Measurements from ENCODE around the gene EPB41L4A.
"Not testable (repeated sequence)": the region's sequence is repeated elsewhere in the genome, so short reads cannot be mapped to it uniquely, and the experiment has no call there.

EPB41L4A gene, protein sequence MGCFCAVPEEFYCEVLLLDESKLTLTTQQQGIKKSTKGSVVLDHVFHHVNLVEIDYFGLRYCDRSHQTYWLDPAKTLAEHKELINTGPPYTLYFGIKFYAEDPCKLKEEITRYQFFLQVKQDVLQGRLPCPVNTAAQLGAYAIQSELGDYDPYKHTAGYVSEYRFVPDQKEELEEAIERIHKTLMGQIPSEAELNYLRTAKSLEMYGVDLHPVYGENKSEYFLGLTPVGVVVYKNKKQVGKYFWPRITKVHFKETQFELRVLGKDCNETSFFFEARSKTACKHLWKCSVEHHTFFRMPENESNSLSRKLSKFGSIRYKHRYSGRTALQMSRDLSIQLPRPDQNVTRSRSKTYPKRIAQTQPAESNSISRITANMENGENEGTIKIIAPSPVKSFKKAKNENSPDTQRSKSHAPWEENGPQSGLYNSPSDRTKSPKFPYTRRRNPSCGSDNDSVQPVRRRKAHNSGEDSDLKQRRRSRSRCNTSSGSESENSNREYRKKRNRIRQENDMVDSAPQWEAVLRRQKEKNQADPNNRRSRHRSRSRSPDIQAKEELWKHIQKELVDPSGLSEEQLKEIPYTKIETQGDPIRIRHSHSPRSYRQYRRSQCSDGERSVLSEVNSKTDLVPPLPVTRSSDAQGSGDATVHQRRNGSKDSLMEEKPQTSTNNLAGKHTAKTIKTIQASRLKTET

DNA sequence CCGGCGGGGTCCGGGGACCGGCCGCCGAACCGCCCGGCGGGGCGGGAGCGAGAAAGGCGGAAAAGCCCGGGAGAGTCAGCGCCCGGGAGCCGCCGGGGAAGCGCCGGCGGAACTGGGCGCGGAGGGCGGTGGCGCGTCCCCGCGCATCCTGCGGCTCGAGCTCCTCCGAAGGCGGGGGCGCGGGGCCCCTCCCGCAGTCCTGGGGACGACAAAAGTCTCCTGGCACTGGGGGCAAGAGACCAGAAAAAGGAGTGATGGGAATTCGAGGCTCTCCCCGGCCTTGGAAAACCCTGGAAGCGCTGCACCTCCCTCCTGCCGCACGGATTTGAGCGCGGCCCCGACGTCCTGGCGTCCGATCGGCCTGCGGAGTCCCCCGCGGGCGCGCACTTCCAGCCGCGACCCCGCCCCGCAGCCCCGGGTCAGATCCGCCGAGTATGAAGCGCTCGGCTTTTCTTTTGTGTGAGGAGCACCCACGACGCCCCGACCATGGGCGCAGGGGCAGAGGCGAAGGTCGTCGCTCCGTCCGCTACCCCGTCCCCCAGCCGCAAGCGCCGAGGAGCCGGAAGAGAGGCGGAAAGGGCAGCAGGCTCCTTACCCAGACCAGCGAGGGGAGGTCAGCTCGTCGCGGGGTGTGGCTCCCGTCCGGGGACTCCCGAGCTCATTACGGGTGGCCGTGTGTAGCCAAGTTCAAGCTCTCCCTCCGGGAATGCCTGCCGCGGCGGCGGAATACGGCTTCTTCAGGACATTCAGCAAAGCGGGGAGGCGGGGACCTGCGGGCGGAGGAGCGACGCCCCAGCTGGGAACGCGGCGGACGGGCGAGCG is at the start of gene EPB41L4A:
Gene EPB41L4A, minus strand, starts transcription at position 114 of the 822 bp plus-strand sequence. CDS start 238 bp downstream, outside the sequence.
- DNase-seq (ENCODE audit: low read depth in 2 of 2): no peak

DNA sequence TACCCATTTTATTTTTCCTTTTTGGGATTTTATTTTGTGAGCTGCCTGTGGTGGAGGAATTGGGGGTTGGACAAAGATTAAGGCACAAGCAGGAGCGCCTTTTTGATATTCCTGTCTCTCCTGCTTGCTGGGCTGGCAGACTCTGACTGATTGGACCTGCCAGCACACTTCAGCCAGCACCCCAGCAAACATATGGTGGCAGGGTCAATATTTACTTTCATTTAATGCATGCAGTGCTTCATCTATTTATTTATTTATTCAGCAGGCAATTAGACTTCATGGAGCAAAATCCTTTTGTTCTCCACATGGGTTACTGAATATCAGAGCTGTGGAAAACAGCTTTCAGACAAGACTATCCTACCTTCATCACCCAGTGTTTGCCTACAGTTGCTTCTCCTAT is 48.4 kb upstream of the EPB41L4A start:
- DNase-seq (ENCODE audit: low read depth in 2 of 2): no peak

- not testable (repeated sequence) for DNase-seq (ENCODE audit: low read depth in 2 of 2)
Observed at GRCh38 chr5:112466261-112466660, 47.2 kb upstream of the EPB41L4A start.

DNA sequence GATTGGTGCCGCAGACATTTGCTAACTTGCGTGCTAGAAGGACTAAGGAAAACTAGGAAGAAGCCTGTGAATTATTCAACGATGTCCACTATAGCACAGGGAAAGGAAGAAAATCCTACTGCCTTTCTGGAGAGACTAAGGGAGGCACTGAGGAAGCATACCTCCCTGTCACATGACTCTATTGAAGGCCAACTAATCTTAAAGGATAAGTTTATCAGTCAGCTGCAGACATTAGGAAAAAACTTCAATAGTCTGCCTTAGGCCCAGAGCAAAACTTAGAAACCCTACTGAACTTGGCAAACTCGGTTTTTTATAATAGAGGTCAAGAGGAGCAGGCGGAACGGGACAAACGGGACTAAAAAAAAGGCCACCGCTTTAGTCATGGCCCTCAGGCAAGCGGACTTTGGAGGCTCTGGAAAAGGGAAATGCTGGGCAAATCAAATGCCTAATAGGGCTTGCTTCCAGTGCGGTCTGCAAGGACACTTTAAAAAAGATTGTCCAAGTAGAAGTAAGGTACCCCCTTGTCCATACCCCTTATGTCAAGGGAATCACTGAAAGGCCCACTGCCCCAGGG is 28.2 kb upstream of the EPB41L4A start:
- not testable (repeated sequence) for DNase-seq (ENCODE audit: low read depth in 2 of 2)

GRCh38 chr5:112445626-112446350 is 26.7 kb upstream of the EPB41L4A start:
- DNase-seq (ENCODE audit: low read depth in 2 of 2): no peak

- not testable (repeated sequence) for DNase-seq (ENCODE audit: low read depth in 2 of 2)
Observed at GRCh38 chr5:112443932-112444331, 24.9 kb upstream of the EPB41L4A start.

DNA sequence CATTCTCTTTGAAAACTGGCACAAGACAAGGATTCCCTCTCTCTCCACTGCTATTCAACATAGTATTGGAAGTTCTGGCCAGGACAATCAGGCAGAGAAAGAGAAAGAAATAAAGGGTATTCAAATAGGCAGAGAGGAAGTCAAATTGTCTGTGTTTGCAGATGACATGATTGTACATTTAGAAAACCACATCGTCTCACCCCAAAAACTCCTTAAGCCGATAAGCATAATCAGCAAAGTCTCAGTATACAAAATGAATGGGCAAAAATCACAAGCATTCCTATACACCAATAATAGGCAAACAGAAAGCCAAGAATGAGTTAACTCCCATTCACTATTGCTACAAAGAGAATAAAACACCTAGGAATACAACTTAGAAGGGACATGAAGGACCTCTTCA is 21.0 kb upstream of the EPB41L4A start:
- DNase-seq (ENCODE audit: low read depth in 2 of 2): no peak

DNA sequence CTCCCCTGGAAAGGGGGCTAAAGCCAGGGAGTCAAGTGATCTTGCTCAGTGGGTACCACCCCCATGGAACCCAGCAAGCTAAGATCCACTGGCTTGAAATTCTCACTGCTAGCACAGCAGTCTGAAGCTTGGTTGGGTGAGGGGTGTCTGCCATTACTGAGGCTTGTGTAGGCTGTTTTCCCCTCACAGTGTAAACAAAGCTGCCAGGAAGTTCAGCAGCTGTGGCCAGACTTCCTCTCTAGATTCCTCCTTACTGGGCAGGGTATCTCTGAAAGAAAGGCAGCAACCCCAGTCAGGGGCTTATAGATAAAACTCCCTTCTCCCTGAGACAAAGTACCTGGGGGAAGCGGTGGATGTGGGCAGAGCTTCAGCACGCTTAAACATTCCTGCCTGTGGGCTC is 17.1 kb upstream of the EPB41L4A start:
- no peak for DNase-seq (ENCODE audit: low read depth in 2 of 2)

- no peak for DNase-seq (ENCODE audit: low read depth in 2 of 2)
Observed at GRCh38 chr5:112434641-112435040, 15.6 kb upstream of the EPB41L4A start.

GRCh38 chr5:112426202-112426601 is 7.1 kb upstream of the EPB41L4A start:
- DNase-seq (ENCODE audit: low read depth in 2 of 2): not testable (repeated sequence)

DNA sequence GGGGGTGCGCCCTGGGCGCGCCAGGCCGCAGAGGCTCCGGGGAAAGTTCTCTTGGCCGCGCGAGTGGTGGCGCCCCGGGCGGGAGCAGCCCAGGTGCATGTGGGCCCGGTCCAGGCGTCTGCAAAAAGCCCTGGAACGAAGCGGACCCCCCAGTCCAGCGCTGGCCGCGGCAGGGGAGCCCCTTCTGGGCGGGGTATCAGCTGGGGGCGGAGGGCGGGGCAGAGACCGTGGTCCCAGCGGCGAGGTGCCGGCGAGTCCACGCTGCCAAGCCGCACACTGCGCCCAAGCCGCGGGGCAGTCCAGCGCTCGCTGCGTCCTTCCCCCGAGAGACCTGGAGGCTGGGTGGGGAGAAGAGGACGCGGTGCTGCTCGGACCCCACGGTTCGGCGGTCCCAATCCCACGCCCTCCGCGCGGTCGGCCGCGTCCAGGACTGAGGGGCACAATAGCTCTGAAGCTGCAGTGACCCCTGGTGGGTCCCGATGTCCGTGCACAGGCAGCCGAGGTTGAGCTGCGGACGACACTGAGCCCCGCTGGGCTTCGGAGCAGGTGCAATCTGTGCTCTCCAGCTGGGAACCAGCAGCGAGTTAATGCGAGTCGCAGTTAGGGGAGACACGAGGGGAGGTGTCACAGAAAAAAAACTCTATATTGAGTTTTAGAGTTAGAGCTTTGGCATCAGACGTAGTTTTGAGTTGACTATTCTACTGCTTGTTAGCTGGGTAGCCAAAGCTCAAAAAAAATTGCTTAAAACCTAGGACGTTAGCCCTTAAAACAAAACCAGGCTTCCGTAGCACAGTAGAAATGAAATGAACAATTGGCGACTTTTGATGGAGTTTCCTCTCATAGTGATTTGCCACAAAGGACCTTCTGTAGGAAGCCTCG is 1.1 kb upstream of the EPB41L4A start:
- DNase-seq (ENCODE audit: low read depth in 2 of 2): no peak

DNA sequence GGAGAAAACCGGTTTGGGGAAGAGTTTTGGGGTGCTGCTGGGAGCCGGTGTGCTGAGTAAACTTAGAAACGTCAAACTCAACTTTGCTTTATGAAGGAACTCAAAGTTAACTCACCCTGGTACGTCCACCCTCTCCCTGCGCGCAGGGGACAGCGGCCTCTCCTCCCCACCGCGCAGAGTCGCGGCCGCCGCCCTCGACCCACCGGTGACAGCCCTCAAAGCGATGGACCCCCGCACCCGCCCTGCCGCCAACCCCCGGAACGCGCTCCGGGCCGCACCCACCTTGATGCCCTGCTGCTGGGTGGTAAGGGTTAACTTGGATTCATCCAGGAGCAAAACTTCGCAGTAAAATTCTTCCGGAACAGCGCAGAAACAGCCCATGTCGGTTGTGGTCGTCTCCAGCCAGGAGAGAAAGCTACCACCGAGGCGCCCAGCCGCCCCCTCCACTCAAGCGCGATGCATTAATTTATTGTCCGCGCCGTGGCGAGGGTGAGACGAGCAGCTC is 366 bp downstream of the EPB41L4A start:
- no peak for DNase-seq (ENCODE audit: low read depth in 2 of 2)

DNA sequence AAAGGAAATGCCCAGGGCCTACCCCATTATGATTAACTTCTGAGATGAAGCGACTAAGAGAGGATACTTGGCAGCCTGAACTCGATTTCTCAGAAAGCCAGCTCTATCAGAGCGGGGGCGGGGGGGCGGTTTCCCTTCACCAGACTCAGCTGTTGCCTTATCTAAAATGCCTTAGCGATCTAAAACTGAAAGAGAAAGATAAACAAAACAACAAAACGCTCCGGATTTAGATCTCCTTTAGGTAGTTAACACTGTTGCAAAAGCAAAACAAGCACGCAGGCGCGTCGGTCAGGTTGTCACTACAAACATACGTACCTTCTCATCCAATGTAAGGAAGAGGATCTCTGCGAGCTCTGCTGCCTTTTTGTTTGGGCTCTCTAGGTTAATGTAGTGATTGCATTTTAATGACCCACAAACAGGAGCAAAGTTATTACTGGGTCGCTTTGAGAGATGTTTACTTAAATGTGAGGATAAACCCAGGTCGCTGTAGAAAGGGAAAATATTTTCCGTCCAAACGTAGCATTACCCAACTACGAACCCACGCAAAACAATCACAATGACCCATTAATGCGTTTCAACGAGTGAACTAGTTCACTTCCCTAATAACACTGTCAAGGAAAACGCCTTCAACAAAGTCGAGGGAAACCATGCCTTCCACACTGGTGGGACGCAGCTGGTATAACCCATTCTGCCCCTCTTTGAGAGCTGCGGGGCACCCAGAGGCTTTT is 982 bp downstream of the EPB41L4A start:
- no peak for DNase-seq (ENCODE audit: low read depth in 2 of 2)

- DNase-seq (ENCODE audit: low read depth in 2 of 2): no peak
Observed at GRCh38 chr5:112415552-112415951, 3.5 kb downstream of the EPB41L4A start.

DNA sequence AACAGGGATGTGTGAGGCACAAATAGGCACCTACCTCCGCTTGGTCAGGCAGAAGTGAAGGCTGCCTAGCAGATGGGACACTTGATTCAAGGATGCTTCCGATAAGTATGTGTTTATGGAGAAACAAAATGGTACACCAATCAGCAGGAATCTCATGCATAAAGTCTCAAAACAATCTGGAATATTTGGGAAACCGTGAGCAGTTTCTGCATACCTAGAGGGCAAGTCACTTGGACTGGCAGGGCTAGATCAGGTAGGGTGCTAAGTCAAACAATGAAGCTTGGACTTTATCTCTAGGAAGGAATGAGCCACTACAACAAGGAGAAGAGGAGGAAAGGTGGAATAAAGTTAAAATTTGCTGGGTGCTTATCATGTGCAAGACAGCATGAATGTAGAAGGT is 5.5 kb downstream of the EPB41L4A start:
- no peak for DNase-seq (ENCODE audit: low read depth in 2 of 2)

DNA sequence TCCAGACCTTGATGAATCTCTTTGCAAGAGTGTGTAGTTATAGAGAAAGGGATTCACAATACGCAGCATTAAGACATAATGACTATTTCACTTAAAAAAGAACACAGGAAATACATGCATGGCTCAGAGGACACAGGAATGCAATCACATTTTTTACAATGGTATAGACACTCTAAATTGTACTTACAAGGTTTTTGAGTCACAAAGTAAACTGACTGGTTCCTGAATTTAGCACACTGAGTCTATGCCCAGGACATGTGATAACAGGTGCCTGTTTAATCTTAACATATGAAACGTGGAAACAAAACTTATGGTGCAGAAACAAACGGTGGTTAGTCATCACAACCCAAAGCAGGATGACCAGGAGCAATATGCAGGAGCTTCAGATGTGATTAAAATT is 6.7 kb downstream of the EPB41L4A start:
- no peak for DNase-seq (ENCODE audit: low read depth in 2 of 2)

DNA sequence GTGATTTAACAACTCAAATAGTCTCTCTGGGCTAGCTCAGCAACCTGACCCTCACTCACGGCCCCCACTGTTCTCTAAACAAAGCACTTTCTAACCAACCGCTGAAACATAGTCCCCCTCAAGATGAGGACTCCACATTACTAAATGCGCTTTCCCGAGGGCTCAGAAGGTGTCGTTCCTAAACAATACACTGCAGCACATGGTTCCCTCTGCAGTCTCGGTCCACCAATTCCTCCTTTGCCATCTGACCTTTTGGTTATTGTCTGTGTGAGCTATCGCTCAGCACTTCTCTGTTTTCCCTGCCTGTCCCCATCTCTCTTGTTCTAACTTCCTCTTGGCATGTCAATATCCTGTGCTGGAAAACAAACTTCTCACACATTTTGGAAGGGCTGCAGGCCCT is 7.2 kb downstream of the EPB41L4A start:
- no peak for DNase-seq (ENCODE audit: low read depth in 2 of 2)

DNA sequence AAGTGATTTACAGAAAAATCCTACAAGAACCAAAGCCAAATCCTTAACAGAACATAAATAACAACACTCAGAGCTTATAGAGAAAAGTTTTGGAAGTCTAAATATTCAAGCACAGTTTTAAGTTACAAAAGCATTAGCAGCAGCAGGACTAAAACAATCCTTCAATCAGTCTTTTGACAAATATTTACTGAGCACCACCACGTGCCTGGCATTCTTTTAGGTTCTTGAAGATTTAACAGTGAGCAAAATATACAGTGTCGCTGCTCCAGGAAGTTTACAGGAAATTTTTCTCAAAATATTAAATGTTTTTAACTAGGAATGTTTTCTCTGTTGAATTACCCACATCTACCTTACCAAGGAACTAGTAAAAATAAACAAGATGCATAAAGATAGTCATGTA is 11.4 kb downstream of the EPB41L4A start:
- no peak for DNase-seq (ENCODE audit: low read depth in 2 of 2)

GRCh38 chr5:112407240-112407639 is 11.8 kb downstream of the EPB41L4A start:
- no peak for DNase-seq (ENCODE audit: low read depth in 2 of 2)
